ENCODE data around the gene EPC1.

Gene EPC1

GRCh38 chr10:32332299-32332750 is 14.6 kb downstream of the EPC1 start:
- TF ChIP-seq CTCF (IDR thresholded peaks at IDR 0.05) = no peak
- Histone ChIP-seq H3K27ac (no peak overlapping the region), H3K4me3 (peak overlapping the region; percentile 5)
- DNase-seq (ENCODE audit: low spot score) = no peak

- DNase-seq (ENCODE audit: low spot score) = no peak
- H3K4me3 ChIP-seq = no peak overlapping the region
- no peak for TF ChIP-seq CTCF (IDR thresholded peaks at IDR 0.05)
- no peak overlapping the region for H3K27ac ChIP-seq
These were observed 15.4 kb downstream of the EPC1 start for GRCh38 chr10:32331606-32332005.

GRCh38 chr10:32330214-32330613 is 16.7 kb downstream of the EPC1 start:
- DNase-seq (ENCODE audit: low spot score) = no peak
- TF ChIP-seq CTCF (IDR thresholded peaks at IDR 0.05) = no peak
- H3K4me3 ChIP-seq = no peak overlapping the region
- H3K27ac ChIP-seq = no peak overlapping the region

GRCh38 chr10:32329061-32329460 is 17.9 kb downstream of the EPC1 start:
- no peak for TF ChIP-seq CTCF (IDR thresholded peaks at IDR 0.05)
- DNase-seq (ENCODE audit: low spot score) = no peak
- H3K27ac ChIP-seq = no peak overlapping the region
- H3K4me3 ChIP-seq = no peak overlapping the region

GRCh38 chr10:32328499-32328898 is 18.5 kb downstream of the EPC1 start:
- peak overlapping the region; percentile 27 for H3K4me3 ChIP-seq
- DNase-seq (ENCODE audit: low spot score) = no peak
- TF ChIP-seq CTCF (IDR thresholded peaks at IDR 0.05) = no peak
- H3K27ac ChIP-seq = no peak overlapping the region

- Histone ChIP-seq H3K4me3 (no peak overlapping the region), H3K27ac (no peak overlapping the region)
- DNase-seq (ENCODE audit: low spot score) = no peak
- no peak for TF ChIP-seq CTCF (IDR thresholded peaks at IDR 0.05)
These were observed 19.6 kb downstream of the EPC1 start for GRCh38 chr10:32327364-32327691.

- H3K27ac ChIP-seq = no peak overlapping the region
- DNase-seq (ENCODE audit: low spot score) = no peak
- TF ChIP-seq CTCF (IDR thresholded peaks at IDR 0.05) = no peak
- no peak overlapping the region for H3K4me3 ChIP-seq
These were observed 20.1 kb downstream of the EPC1 start for GRCh38 chr10:32326680-32327363.

Measured in coronary artery (tissue), 2 donors.